Inflammatory macrophage treated with lipopolysaccharide for 1 hour (primary cell): ENCODE data around the gene PCDH15.

ENCODE experiments used
- DNase-seq, 2 donors: peaks; one replicate each; pipeline ENCODE4 v3.0.0-alpha.2; 2020 to 2022

PCDH15 gene

DNA sequence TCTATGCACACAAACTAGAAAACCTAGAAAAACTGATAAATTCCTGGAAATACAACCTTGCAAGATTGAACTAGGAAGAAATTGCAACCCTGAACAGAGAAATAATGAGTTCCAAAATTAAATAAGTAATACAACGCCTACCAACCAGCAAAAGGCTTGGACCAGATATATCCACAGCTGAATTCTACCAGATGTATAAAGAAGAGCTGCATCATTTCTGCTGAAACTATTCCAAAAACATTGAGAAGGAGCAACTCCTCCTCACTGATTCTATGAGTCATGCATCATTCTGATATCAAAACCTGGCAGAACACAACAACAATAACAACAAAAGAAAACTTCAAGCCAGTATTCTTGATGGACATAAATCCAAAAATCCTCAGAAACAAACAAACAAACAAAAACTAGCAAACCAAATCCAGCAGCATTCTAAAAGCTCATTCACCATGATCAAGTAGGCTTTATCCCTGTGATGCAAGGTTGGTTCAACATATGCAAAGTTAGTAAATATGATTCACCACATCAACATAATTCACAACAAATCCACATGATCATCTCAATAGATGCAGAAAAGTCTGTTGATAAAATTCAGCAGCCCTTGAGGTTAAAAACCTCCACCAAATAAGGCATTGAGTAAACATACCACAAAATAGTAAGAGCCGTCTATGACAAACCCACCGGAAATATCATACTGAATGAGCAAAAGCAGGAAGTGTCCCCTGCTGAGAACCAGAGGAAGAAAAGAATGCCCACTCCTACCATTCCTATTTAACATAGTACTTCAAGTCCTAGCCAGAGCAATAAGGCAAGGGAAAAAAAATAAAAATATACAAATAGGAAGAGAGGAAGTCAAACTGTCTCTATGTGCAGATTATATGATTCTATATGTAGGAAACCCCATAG, 98.2 kb downstream of the PCDH15 start:
- no peak for DNase-seq

DNA sequence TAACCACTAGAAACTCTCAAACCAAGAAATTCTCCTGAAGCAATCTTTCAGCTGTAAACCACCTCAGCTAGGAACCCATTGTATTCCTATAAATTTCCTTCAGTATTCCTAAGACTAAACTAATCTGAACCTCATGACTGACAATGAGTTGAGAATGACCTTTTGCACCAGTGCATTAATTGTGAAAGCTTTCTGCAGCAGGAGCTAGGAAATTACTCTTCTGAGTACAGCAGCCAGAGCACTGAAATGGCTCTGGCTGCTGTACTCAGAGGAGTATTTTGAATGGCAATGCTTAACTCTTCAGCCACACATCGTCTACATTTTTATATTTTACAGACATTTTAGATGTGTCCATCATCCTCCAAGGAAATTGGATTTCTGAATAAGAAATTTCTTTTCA, 109.7 kb downstream of the PCDH15 start:
- no peak for DNase-seq

DNA sequence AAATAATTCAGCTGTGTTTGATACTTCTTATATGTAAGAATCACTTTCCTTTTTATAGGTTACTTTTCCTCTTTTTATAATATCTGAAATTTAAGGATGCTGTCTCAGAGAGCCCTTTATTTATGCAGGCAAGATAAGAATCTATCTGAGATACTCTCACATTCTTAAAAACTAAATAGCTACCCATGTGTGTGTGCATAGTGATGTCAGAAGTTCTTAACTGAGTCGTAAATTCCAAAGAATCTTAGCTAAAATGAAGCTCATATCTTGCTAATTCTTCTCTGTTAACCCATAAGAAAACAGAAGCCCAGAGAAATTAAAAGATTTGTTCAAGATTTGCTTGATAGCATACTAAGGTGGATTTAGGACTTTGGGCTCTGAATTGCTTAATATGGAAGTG, 118.5 kb downstream of the PCDH15 start:
- no peak for DNase-seq

DNA sequence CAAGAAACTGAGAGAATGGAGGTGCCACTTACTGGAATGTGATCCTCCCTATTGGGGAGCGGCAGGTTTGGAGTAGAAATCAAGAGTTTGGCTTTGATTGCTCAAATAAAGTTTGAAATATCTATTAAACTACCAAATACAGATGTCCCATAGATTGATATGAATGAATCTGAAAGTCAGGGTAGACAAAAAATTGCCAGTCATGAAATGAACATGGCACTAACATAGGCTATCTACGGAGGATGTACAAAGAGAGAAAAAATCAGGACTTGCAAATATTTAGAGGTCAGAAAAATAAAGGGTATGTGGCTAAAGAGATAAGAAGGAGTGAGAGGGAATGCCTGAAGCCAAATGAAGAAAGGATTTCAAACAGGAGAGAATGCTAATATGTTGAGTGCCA, 119.9 kb downstream of the PCDH15 start:
- no peak for DNase-seq

DNA sequence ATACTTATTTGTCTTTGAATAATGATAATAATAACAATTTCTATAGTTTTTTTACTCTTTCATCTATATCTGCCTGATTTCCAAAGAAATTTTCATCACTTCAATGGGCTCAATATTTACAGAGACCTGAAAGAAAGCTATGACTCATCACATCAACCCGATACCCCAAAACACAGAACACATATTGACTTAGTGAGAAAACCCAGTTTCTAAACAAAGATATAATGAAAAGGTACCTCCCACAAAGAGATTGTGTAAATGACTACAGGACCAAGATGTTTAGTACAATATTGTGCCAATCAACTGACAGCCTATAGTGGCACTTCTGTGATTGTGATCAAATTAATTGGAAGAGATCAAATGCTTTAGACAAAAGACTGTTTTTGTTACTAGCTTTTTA, 133.9 kb downstream of the PCDH15 start:
- no peak for DNase-seq

- DNase-seq = no peak
Observed at GRCh38 chr10:54666192-54666591, 134.8 kb downstream of the PCDH15 start.

DNA sequence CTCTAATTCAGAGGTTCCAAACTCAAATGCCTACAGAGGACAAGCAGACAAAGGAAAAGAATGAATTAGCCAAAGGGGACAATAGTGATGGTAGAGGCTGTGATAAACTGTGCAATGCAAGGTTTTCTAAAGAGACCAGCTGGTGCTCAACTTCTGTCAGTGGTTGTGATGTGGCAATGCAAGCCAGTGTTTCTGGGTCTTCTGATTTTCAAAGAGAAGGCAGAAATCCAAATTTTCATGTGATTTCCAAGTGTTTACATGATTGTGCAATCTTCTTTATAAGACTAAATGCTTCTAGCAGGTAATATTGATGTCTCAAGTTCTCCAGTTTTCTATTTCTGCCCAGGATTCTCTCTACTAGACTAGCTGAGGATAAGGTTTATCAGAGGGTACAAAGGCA, 135.9 kb downstream of the PCDH15 start:
- no peak for DNase-seq

DNA sequence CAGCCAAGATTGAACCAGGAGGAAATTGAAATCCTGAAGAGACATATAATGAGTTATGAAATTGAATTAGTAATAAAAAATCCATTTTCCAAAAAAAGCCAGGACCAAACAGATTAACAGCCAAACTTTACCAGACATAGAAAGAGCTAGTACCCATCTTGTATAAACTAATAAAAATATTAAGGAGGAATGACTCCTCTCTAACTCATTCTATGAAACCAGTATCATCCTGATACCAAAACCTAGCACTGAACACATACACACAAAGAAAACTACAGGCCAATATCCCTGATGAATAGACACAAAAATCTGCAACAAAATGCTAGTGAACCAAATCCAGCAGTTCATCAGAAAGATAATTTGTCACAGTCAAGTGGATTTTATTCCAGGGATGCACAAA, 140.6 kb downstream of the PCDH15 start:
- DNase-seq = no peak

DNA sequence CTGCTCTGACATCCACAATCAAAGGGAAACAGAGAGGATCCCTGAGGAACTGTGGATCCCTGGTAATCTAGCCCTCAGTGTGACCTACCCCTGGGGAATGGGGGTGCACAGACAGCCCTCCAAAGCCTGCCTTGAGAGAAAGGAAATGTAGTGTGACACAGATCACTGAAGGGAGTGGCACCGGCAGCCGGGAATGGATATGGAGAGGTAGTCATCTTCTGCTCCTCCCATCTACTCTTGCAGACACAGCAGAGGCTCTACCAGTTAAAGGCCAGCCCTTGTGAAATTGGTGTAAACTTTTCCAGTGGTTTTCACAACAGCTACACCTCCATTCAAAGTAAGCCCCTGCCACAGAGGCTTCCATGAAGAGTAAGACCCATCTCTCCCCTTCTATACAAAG, 144.4 kb downstream of the PCDH15 start:
- DNase-seq = no peak

DNA sequence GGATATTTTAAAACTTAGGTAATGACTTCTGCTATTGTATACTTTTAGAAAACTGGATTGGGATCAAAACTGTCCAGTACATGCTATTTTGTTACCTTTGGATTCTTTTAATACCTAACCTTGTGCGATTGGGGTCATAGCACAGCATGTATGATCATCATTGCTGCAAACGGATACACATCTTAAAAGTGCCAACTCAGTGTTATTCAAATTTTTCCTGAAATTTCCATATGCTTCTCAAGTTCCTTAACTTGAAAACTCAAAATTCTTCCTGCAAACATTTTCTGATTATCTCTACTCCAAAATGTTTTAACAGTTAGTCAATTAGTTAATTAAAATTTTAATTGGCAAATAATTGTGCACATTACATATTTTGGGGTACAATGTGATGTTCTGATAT, 147.5 kb downstream of the PCDH15 start:
- no peak for DNase-seq

GRCh38 chr10:54650547-54650946, 150.5 kb downstream of the PCDH15 start:
- DNase-seq = no peak

DNA sequence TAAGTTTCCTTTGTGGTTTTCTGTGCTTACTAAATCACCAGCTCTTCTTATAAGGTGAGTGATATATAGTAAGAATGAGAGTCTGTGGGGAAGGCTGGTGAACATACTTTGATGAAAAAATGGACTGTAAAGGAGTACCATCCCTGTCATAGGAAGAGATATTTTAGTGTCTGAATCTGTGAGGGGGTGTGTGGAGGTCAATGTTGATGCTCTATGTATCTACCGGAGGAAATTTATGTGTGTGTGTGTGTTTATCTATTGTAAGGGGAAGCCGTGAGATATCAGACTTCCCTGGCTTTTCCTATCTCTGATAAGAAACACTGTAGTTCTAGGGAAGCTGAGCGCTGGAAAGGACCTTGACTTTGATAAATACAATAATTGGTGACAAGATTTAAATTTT, 179.0 kb downstream of the PCDH15 start:
- no peak for DNase-seq

- no peak for DNase-seq
Observed at GRCh38 chr10:54620352-54620751, 180.7 kb downstream of the PCDH15 start.

- DNase-seq = no peak
Observed at GRCh38 chr10:54614072-54614471, 187.0 kb downstream of the PCDH15 start.

- no peak for DNase-seq
Observed at GRCh38 chr10:54613162-54613561, 187.9 kb downstream of the PCDH15 start.

- DNase-seq = no peak
Observed at GRCh38 chr10:54609423-54609822, 191.6 kb downstream of the PCDH15 start.

- DNase-seq = no peak
Observed at GRCh38 chr10:54607983-54608382, 193.0 kb downstream of the PCDH15 start.

DNA sequence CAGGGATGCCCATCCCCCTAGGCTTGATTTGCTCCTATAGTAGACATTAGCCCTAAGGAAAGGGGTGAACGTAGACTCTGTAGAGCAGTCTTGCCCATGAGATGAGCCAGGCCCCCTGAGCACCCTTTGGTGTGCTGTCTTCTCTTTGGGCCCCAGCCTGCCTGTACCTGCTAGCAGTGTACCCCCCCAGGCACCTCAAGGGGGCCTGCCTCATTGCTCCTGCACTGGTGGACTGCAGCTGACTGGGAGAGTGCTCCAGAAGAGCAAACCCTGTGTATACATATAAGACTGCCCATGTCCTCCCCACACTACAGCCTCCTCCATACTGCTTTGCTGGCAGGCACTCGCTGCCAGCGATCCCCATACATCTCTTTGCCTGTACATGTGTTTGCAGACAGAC, 206.7 kb downstream of the PCDH15 start:
- no peak for DNase-seq

- DNase-seq = no peak
Observed at GRCh38 chr10:54587971-54588370, 213.1 kb downstream of the PCDH15 start.

- DNase-seq = no peak
Observed at GRCh38 chr10:54585572-54585971, 215.5 kb downstream of the PCDH15 start.

DNA sequence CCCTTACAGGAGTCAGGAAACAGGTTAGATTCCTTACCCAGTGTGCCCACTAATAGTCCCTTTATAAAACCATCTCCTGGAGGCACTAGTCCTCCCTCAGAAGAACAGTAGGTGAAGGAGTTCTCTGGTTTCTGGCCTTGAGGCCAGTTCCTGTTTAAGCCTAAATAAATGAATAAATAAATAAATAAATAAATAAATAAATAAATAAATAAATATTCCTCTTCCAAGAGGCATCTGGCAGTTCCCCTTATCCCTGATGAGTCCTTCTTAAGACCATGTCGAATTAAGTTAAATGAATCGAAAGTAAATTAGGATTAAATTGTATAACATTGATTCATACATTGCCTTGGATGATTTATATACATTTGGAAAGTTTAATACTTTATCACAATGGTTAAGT, 223.3 kb downstream of the PCDH15 start:
- DNase-seq = no peak

DNA sequence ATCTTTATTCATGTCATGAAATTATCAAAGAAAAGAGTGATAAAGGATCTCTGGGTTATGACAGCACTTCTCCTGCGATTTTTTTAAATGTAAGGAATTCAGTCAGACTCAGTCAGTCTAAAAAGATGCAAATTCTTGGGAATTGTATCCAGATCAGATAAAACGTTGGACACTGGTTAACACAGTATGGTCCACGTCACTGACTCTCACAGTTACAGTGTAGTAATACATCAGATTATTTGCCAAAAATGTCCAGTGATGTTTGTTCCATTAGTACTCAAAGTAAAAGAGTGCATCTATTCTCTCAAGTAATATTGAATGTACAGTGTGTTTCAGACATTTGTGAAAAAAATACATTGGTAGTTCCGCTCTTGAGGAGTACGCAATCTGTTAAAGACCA, 224.5 kb downstream of the PCDH15 start:
- DNase-seq = no peak

- no peak for DNase-seq
Observed at GRCh38 chr10:54559498-54559897, 241.5 kb downstream of the PCDH15 start.

DNA sequence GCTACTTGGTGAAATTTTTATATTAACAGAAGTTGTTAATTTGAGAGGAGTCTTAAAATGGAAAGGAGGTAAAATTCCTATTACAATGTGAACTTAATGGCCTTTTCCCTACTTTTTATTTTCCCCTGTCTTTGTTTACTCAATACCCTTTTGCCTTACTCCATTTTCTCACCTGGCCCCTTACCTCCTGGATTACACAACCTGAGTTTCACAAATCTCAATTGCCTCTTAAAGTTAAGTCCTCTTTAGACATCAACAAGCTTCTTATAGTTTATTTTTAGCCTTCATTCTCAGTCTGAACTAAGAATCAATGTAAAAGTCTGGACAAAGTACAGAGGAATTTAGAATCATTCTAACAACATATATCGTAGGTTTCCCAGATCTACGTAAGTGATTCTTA, 247.0 kb downstream of the PCDH15 start:
- no peak for DNase-seq

DNA sequence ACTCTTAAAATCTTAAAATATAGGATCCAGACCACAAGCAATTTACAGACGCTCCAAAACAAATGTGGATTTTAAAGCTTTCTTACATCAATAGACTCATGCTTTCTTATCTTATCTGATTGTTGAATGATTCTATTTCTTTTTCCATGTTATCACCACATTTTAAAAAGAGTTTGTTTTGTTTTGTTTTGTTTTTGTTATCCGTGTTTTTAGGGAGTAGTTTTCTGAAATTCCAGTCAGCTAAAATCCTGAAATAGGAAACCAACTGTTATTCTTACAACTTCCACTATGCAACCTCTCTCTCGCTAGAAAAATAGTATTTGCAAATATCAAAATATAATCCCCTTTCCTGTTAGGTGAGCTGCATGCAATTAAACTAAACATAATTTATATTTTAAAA, 251.0 kb downstream of the PCDH15 start:
- no peak for DNase-seq
